PC-9 (cell line): ENCODE measurements around the gene CHRNA9.

Source experiments
- CTCF ChIP-seq: fragments of 200-600 bp; sonication (generic); conservative IDR thresholded peaks from 2 replicates; pipeline ENCODE4 v1.6.1; 2017; ENCODE audit warnings: mixed run types, antibody characterized with exemption, mild to moderate bottlenecking, moderate library complexity
- EZH2 ChIP-seq: fragments of 200-600 bp; sonication (generic); IDR thresholded peaks from 2 replicates; pipeline ENCODE4 v1.8.0; 2017; ENCODE audit warnings: antibody characterized with exemption, low read depth

GRCh38 chr4:40337051-40337450 is 1.9 kb downstream of the CHRNA9 start:
- TF ChIP-seq CTCF = no peak
- TF ChIP-seq EZH2 = no peak
